Measurements from ENCODE around the gene MYO10.

GRCh38 chr5:16853518-16853917 is 82.6 kb downstream of the MYO10 start:
- TF ChIP-seq POLR2AphosphoS5 (IDR thresholded peaks at IDR 0.05; ENCODE audit: low read depth): no peak
- no peak for TF ChIP-seq EZH2 (IDR thresholded peaks at IDR 0.05; ENCODE audit: low read depth, unreplicated experiment)
- TF ChIP-seq CTCF (conservative IDR thresholded peaks at IDR 0.05; ENCODE audit: low read depth in 2 of 2): no peak
- TF ChIP-seq CREB1 (CRISPR knock-in tag; IDR thresholded peaks at IDR 0.05; ENCODE audit: low read depth): no peak
- no peak for TF ChIP-seq EZH2phosphoT487 (IDR thresholded peaks at IDR 0.05; ENCODE audit: unreplicated experiment)
- TF ChIP-seq JUNB (IDR thresholded peaks at IDR 0.05; ENCODE audit: unreplicated experiment): no peak
- no peak for TF ChIP-seq ZNF114 (CRISPR knock-in tag; IDR thresholded peaks at IDR 0.05)
- TF ChIP-seq REST (IDR thresholded peaks at IDR 0.05; ENCODE audit: unreplicated experiment): no peak
- TF ChIP-seq ETS1 (IDR thresholded peaks at IDR 0.05): no peak
- no peak for TF ChIP-seq ZNF462 (CRISPR knock-in tag; IDR thresholded peaks at IDR 0.05)
- no peak for TF ChIP-seq NANOG (IDR thresholded peaks at IDR 0.05; ENCODE audit: borderline replicate concordance)
- no peak for TF ChIP-seq ZNF331 (CRISPR knock-in tag; IDR thresholded peaks at IDR 0.05; ENCODE audit: low read depth)

Measured in GM23338 (cell line).